ENCODE results near the gene RTN4RL1. TPM values are rescaled to one million over a fixed set of nuclear protein-coding genes. Genes with fewer than 3 reads are reported as not detected.

The RTN4RL1 gene
- total and polyA plus RNA-seq, 2 donors from 2014 or later, result 2.0 to 10.7 TPM

DNA sequence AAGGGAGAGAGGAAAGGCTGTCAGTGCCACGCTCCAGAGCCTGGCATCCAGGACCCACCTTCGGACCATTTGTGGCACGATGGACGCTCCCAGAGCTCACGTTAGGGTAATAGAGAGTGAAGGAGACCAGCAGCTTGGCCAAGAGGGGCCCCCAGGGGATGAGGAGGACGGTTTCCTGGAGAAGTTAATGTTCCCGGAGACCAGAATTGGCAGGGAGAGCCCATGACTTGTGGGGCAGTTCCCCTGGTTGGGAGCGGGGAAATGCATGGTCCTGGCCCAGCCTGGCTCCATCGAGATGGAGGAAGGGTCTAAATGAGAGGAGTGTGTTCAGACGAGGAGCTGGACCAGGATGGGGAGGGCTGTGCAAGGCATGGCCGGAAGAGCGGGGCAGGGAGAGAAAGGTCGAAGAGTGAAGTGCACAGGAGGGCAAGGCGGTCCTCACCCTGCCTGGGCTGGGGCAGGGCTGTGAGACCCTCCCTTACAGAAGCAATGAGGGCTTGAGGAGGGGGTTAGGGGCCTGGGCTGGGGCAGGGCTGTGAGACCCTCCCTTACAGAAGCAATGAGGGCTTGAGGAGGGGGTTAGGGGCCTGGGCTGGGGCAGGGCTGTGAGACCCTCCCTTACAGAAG lies 26.9 kb upstream of the RTN4RL1 start:
- no peak overlapping the region for H3K9ac ChIP-seq (ENCODE audit: low read length in 3 of 3)
- no peaks in the 10 kb centered on the region for H3K9me3 ChIP-seq (ENCODE audit: control insufficient read depth in 2 of 3, insufficient read depth in 1 of 3, low read length in 3 of 3)
- intact Hi-C loops (cut with DNase I), result no loop called here
- peaks cover 5% of the 10 kb centered on the region for H3K27me3 ChIP-seq (ENCODE audit: control insufficient read depth, insufficient read depth, low read length)
- FAIRE-seq, result no peak
- TF ChIP-seq CTCF (IDR thresholded peaks at IDR 0.05; ENCODE audit: borderline replicate concordance, extremely low read depth, insufficient read depth), result no peak
- no peaks in the 10 kb centered on the region for H3K36me3 ChIP-seq (ENCODE audit: control insufficient read depth in 2 of 3, insufficient read depth in 3 of 3, low read length in 3 of 3)
- no peak overlapping the region for H3K4me3 ChIP-seq (ENCODE audit: low read length in 3 of 3)
- H3K4me1 ChIP-seq (ENCODE audit: control insufficient read depth in 2 of 3, insufficient read depth in 2 of 3, low read depth in 1 of 3, low read length in 3 of 3), result peaks cover 0 to 18% (median 4%) of the 10 kb centered on the region in 3 donors
- peak in 1 of 5 donors; percentile 22 for DNase-seq
- H3K27ac ChIP-seq (ENCODE audit: low read depth in 2 of 2, low read length in 2 of 2), result no peak overlapping the region

DNA sequence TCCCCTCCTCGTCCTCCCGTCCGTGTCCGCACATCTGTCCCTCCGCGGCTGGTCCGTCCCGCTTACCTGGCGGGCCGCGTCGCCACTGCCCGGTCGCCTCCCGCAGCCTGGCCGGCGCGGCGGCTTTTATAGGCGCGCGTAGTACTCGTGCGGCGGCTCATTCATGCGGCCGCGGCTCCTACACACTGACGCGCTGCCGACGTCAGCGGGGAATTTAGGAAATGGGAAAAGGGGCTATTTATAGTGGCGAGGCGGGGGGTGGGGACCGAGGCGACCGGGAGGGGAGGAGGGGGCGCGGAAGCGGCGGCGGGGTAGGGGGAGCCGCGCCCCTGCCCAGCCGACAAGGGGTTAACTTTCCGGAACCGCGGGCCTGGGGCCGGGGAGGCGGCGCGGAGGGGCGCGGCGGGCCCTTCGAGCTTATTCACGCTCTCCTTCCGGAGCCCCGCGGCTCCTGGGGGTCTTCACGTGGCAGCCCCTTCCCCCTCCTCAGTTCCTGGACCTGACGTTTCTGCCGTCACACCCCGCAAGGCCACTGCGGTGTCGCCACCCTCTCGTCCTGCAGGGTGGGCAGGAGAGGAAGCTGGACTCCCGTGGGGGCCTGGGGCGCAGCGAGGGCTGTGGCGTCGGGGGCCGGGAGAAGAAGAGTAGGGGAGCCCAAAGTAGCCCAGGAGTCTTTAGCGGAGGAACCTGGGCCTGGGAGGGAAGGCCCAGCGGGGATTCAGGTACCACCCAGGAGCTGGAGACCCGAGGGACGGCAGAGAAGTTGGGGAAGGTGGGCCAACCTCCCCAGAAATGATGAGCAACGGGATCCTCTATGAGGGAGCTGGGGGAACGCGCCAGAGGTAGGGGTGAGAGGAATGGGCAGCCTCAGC lies 26.2 kb upstream of the RTN4RL1 start:
- intact Hi-C loops (cut with DNase I), result no loop called here
- Histone ChIP-seq H3K9ac (ENCODE audit: low read length in 3 of 3) (no peak overlapping the region), H3K9me3 (ENCODE audit: control insufficient read depth in 2 of 3, insufficient read depth in 1 of 3, low read length in 3 of 3) (no peaks in the 10 kb centered on the region), H3K4me3 (ENCODE audit: low read length in 3 of 3) (no peak overlapping the region), H3K27ac (ENCODE audit: low read depth in 2 of 2, low read length in 2 of 2) (no peak overlapping the region), H3K36me3 (ENCODE audit: control insufficient read depth in 2 of 3, insufficient read depth in 3 of 3, low read length in 3 of 3) (no peaks in the 10 kb centered on the region), H3K27me3 (ENCODE audit: control insufficient read depth, insufficient read depth, low read length) (peaks cover 5% of the 10 kb centered on the region), H3K4me1 (ENCODE audit: control insufficient read depth in 2 of 3, insufficient read depth in 2 of 3, low read depth in 1 of 3, low read length in 3 of 3) (peaks cover 0 to 15% (median 4%) of the 10 kb centered on the region in 3 donors)
- FAIRE-seq (no peak), DNase-seq (peak in 2 of 5 donors; percentile 70 to 84)
- TF ChIP-seq CTCF (IDR thresholded peaks at IDR 0.05; ENCODE audit: borderline replicate concordance, extremely low read depth, insufficient read depth), result no peak

DNA sequence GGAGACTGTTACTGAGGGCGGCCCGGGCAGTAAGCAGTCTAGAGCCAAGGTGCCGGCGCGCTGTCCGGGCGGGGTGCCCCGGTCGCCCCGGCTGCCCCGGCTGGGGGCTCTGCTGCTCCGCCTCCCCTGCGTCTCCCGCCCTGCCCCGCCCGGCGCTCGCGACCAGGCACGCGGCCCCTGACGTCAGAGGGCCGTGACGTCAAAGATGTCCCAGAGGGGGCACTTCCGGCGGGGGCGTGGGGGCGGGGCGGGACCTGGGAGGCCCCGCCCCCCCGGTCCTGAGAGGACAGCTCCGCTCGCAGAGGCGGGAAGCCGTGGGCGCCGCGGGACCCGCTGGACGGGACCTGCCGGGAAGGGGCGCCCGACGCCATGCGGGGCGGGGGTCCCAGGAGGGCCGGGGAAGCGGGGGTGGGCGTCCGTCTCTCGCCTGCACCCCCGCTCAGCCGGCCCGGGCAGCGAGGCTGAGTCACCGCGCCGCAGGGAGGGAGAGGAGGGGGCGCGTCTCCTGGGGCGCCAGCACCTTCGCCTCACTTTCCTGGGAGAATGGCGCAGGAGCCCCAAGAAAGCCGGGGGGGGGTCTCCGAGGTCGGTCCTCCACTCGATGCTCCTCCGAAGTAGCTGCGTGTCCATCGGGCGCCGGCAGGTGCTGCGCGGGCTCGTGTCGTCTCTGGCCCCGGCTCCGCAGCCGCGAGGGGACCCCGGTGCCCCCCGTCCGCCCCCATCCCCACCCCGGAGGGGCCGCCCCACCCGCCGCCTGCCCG lies 25.3 kb upstream of the RTN4RL1 start:
- DNase-seq, result peak; percentile 77 to 95 (median 89)
- FAIRE-seq, result no peak

More for the DNA sequence above, 25.3 kb upstream of the RTN4RL1 start:
- peaks cover 0 to 15% (median 4%) of the 10 kb centered on the region in 3 donors for H3K4me1 ChIP-seq (ENCODE audit: control insufficient read depth in 2 of 3, insufficient read depth in 2 of 3, low read depth in 1 of 3, low read length in 3 of 3)
- H3K27ac ChIP-seq (ENCODE audit: low read depth in 2 of 2, low read length in 2 of 2), result no peak overlapping the region
- no peak for TF ChIP-seq CTCF (IDR thresholded peaks at IDR 0.05; ENCODE audit: borderline replicate concordance, extremely low read depth, insufficient read depth)
- H3K27me3 ChIP-seq (ENCODE audit: control insufficient read depth, insufficient read depth, low read length), result peaks cover 5% of the 10 kb centered on the region
- intact Hi-C loops (cut with DNase I), result no loop called here
- no peak overlapping the region for H3K9ac ChIP-seq (ENCODE audit: low read length in 3 of 3)
- no peaks in the 10 kb centered on the region for H3K9me3 ChIP-seq (ENCODE audit: control insufficient read depth in 2 of 3, insufficient read depth in 1 of 3, low read length in 3 of 3)
- no peaks in the 10 kb centered on the region for H3K36me3 ChIP-seq (ENCODE audit: control insufficient read depth in 2 of 3, insufficient read depth in 3 of 3, low read length in 3 of 3)
- peak overlapping the region in 1 of 3 donors; percentile 37 for H3K4me3 ChIP-seq (ENCODE audit: low read length in 3 of 3)
